T-helper 2 cell (primary cell): ENCODE data around the gene LCE2A.
"Not testable (repeated sequence)": the region's sequence is repeated elsewhere in the genome, so short reads cannot be mapped to it uniquely, and the experiment has no call there.

Source experiments
- DNase-seq, 5 experiments: peaks; one replicate each; pipeline versions ENCODE4 v3.0.0 to v3.0.0-alpha.2; 2012 to 2022
- total RNA-seq, 2 donors: gene quantifications; one replicate each; lab custom pipeline; 2026; lab: John Stamatoyannopoulos, UW

Gene LCE2A, protein sequence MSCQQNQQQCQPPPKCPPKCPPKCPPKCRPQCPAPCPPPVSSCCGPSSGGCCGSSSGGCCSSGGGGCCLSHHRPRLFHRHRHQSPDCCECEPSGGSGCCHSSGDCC
- 0 reads per million in 2 donors for total RNA-seq

DNA sequence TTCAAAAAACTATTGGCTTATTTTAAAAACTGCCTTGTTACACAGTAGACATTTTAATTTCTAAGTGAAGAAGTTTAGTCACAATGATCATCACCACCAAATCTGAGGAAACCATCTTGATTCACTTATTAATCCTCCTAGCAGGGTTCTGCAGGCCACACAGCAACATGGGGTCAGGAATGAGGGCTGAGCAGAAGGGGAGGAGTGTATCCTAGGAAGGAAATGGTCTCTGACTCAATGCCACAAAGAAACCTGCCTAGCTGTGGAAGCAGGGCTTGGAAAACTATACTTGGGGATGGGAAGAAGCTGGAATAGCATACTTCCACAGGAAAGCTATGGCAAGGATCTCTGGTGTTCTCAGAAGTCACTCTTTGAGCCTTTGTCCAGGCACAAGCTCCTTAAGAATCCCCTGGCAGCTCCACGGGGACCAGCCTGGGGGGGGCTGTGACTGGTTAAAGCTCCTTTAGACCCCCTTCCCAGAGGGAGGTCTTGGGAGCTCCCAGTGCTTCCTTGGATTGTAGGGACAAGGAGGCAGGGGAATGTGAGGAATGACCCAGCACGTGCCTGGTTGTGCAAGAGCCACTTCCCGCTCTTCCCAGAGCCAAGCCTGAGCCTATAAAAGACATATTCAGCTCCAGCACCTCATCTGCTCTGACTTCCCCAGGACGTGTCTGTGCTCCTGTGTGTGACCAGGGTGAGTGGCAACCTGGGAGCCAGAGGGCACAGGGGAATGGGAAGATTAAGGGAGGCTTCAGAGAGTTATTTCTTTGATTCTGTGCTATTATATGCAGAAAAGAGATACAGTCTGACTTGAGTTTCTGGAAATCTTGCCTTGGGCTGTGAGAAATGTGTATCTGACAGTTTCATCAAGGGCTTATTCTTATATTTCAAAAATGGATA is at the start of gene LCE2A:
LCE2A (plus strand) TSS at position 645 of the 900 bp plus-strand sequence. CDS start 557 bp downstream, outside the sequence.
- no peak for DNase-seq

DNA sequence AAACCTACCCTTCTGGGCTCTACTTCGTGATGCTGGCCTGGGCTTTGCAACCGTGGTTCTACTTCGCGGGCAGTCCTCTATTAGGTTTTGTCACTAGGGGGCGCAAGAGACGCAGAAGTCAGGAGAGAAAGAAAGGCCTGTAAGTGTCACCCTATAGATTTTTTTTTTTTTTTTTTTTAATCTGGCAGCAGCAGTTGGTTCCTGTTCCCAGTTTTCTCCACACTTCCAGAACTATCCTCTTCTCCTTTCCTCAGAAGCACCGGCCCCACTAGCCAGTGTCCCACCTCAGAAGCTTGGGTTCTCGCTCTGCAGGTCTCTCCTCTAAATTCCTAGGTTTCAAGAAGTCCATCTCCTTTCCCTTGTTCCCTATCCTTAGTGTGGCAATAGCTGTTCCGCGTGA is 44.0 kb upstream of the LCE2A start:
- peak in 1 of 5 experiments; percentile 58 for DNase-seq

DNA sequence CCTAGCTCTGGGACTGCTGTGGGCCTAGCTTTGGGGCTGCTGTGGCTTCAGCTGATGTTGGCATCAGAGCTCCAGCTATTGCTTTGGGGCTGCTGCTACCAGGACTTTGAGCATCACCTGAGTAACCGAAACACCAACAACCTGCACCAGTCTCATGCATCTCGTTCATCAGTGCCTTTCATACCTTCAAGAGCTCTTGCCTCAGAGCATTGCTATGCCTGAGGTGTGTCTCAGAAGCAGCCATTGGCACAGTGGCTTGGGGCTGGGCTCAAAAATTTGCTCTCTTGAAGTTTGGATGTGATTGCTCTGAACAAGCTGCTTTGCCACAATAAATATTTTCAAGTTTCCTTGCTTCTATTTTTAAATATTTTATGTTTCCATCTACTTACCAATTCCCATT is 41.7 kb upstream of the LCE2A start:
- no peak for DNase-seq

DNA sequence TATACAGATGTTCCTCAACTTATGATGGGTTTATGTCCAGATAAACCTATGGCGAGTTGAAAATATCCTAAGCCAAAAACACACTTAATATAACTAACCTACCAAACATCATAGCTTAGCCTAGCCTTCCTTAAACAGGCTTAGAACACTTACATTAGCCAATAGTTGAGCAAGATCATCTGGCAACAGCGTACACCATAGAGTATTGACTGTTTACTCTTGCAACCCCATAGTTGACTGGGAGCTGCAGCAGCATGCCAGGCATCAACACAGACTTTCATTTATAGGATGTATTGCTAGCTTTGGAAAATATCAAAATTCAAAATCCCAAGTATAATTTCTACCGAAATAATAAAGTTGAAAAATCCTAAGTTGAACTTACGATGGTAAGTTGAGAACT is 40.5 kb upstream of the LCE2A start:
- DNase-seq = no peak

DNA sequence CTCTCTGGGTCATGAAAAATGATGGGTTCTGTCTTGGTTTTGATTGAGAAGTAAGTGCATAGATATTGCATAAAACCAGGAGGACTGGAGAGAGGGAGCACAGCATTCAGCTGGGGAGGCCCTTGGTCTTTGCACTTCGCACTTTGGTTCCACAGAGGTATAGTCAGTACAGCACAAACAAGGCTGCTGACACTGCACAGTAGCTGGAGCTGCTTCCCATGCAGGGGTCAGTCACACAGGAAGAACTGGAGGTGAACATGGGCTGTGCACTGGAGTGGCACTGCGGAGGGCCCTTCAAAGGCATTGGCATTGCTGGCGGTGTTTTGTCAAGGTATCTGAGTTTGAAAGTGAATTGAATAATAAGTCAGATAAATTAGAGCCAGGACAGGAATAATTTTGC is 39.5 kb upstream of the LCE2A start:
- DNase-seq = no peak

DNA sequence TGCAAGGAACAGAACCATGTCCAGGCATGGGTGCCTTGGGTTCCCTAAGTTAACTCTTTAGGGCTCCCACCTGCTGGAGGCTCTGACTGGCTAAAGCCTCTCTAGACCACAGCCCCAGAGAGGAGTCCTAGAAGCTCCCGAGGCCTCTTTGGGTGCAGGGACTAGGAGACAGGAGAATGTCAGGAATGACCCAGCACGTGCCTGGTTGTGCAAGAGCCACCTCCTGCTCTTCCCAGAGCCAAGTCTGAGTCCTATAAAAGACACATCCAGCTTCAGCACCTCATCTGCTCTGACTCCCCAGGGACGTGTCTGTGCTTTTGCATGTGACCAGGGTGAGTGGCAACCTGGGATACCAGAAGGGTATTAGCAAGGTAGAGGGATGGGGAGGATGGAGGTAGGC is 35.0 kb upstream of the LCE2A start, which contains the start of gene LCE2D:
LCE2D (plus strand) TSS at position 283 of the 400 bp plus-strand sequence. CDS start 726 bp downstream, outside the sequence.
- DNase-seq = no peak

DNA sequence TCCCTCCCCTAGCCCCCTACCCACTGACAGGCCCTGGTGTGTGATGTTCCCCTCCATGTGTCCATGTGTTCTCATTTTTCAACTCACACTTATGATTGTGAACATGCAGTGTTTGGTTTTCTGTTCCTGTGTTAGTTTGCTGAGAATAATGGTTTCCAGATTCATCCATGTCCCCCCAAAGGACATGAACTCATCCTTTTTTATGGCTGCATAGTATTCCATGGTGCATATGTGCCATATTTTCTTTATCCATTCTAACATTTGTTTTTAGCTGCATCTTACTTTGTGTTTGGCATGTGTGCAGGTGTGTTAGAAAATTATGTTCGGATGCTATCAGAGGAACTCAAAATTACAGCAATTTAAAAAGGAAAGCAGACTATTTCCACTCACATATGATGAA is 32.0 kb upstream of the LCE2A start:
- DNase-seq = not testable (repeated sequence)

DNA sequence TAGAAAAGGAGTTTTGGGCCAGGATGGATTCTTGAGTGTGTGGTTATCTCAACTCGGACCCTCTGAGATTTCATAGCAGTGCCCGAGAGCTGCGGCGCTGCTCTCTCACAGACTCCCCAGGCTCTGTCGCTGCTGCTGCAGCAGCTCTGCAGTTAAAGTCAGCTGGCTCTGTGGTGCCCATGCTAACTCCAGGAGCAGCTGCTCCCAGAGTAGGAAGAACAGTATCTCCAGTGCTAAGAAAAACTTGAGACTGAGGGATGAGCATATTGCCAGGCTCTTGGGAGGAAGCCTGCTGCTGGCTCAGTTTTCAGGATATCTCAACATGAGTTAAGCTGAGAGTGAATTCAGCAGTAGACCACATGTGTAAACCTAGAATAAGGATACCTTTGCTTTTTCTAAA is 30.5 kb upstream of the LCE2A start:
- no peak for DNase-seq

DNA sequence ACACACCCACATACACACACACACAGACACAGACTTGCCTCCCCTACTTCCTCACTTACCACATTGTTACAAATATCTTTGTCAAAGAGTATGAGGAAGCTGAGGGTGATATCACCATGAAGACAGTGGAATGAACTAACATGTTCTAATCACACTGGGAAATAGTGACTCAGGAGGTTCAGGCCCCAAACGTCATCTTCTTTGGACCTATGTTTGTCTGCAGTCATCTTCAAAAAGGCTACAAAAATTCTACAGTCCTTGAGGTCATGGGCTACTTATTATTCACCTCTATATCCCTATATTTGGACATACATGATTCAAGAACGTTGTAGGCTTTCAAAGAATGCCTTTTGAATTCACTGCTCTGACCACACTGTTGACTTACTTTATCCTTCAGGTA is 25.1 kb upstream of the LCE2A start:
- no peak for DNase-seq

DNA sequence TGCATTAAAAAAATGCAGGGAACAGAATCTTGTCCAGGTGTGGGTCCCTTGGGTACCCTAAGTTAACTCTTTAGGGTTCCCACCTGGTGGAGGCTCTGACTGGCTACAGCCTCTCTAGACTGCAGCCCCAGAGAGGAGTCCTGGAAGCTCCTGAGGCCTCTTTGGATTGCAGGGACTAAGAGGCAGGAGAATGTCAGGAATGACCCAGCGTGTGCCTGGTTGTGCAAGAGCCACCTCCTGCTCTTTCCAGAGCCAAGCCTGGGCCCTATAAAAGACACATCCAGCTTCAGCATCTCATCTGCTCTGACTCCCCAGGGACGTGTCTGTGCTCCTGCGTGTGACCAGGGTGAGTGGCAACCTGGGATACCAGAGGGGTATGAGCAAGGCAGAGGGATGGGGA is 23.2 kb upstream of the LCE2A start, which contains the start of gene LCE2C:
LCE2C (plus strand) TSS at position 297 of the 400 bp plus-strand sequence. CDS start 737 bp downstream, outside the sequence.
- not testable (repeated sequence) for DNase-seq

DNA sequence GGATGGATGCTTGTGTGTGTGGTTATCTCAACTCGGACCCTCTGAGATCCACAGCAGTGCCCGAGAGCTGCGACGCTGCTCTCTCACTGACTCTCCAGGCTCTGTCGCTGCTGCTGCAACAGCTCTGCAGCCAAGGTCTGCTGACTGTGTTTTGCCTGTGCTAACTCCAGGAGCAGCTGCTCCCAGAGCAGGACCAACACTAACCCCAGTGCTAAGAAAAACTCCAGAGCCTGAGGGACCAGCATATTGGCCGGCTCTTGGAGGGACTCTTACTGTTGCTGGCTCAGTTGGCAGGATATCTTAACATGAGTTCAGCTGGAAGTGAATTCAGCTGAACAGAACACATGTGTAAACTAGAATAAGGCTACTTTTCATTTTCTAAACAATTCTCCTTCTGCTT is 18.7 kb upstream of the LCE2A start:
- DNase-seq = no peak

DNA sequence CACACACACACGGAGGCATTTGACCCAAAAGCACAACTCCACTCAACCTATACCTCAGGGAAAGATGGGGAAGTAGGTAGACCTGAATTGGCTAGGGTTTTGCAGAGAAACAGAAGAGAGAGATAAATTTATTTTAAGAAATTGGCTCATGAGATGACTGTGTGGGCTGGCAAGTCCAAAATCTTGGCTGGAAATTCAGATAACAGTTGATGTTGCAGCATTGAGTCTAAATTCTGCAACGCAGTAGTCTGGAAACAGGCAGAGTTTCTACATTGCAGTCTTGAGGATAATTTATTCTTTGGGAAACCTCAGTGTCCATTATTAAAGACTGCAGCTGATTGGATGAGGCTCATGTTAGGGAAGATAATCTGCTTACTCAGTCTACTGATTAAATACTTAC is 16.5 kb upstream of the LCE2A start:
- no peak for DNase-seq

DNA sequence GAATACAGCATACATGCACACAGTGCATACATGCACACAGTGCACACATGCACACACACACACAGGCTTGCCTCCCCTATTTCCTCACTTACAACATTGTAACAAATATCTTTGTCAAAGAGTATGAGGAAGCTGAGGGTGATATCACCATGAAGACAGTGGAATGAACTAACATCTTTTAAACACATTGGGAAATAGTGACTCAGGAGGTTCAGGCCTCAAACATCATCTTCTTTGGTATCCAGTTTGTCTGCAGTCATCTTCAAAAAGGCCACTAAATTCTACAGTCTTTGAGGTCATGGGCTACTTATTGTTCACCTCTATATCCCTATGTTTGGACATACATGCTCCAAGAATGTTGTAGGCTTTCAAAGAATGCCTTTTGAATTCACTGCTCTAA is 14.3 kb upstream of the LCE2A start:
- DNase-seq = no peak

DNA sequence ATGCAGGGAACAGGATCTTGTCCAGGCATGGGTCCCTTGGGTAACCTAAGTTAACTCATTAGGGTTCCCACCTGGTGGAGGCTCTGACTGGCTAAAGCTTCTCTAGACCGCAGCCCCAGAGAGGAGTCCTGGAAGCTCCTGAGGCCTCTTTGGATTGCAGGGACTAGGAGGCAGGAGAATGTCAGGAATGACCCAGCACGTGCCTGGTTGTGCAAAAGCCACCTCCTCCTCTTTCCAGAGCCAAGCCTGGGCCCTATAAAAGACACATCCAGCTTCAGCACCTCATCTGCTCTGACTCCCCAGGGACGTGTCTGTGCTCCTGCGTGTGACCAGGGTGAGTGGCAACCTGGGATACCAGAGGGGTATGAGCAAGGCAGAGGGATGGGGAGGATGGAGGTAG is 12.3 kb upstream of the LCE2A start, which contains the start of gene LCE2B:
LCE2B (plus strand) TSS at position 301 of the 400 bp plus-strand sequence. CDS start 721 bp downstream, outside the sequence.
- DNase-seq = not testable (repeated sequence)

DNA sequence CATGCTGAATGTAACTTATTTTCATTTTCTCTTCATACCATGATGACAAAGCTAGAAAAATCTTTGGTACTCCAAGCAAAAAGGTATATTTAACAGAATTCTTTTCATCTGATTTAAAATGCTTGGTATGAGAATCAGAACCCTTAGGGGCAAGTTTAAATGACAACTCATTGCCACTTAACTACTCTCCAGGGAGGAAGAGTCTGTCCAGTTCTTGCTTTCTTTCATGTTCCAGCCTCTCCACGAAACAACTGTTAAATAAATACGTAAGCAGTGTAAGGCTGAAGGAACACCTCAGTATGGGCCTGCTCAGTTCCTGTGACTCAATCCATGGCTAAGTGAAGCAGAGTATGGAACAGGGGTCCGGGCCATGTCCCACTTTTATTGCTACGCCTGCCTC is 1.6 kb downstream of the LCE2A start:
- no peak for DNase-seq

DNA sequence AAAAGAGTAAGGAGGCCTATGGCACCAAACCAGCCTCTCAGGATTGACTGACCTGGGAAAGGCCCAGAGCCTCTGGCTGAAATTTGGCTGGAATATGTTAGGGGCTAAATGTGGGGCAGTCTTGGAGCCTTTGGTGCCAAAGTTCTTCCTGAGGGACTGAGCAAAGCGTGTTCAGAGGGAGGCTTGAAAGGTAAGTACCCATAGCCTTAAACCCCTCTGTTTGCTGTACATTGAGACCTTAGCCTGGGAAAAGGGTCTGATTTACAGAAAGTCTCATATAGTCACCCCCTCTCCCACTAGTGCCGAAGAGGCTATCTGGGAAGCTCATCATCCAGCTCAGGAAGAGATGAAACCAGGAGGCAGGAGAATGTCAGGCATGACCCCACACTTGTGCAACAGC is 9.7 kb downstream of the LCE2A start, which contains the start of gene LCE4A:
LCE4A (plus strand) TSS at position 301 of the 400 bp plus-strand sequence. CDS start 916 bp downstream, outside the sequence.
- DNase-seq = no peak

DNA sequence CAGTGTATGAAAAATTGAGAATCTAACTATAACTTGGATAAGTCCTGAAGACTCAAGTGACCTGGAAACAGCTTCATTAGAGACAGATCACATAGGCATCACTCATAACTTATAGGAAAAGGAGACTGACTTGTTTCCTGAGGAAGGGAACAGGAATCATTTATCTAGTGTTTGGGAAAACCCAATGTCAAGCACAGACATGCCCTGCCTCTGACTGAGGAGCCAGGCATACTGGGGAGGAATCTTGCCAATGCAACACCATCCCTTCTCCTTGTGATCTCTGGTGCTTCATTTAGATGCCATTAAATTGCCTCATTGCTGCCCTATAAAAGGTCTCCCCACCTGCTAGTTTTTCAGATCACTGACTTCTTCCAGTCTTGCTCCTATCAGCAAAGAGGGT is 20.1 kb downstream of the LCE2A start:
- DNase-seq = no peak

DNA sequence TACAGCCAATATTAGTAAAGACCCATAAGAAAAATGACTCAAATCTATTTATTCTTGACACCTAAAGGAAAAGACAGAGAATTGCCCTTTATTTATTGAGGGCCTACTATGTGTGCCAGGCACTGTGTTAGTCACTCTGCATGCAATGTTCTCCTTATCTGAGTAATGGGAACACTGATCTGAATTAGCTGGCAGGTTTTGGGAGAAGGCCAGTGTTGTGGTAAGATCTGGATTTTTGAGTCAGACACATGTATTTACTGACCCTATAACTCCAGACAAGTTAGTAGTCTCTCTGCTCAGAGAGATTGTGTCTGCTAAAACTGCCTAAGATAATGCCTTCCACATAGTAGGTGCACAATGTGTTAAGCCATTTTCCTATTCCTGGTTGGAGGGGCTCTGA is 27.1 kb downstream of the LCE2A start:
- DNase-seq = no peak

DNA sequence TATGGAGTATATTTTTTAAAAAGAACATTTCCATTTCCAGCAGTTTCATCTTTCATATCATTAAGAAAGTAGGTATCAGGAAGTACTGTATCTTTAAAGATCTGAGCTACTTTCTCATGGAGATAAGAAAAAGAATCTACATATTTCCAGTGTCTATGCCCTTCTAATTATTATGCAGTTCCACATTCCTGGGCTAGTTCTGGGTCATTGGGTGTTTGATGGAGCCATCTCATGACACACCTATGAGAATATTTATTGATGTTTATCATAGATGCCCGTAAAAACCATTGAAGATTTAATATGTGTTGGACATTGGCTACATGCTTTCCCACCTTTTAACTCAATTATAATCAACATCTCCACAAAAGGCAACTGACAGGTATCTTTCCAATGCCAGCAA is 30.8 kb downstream of the LCE2A start:
- DNase-seq = no peak

DNA sequence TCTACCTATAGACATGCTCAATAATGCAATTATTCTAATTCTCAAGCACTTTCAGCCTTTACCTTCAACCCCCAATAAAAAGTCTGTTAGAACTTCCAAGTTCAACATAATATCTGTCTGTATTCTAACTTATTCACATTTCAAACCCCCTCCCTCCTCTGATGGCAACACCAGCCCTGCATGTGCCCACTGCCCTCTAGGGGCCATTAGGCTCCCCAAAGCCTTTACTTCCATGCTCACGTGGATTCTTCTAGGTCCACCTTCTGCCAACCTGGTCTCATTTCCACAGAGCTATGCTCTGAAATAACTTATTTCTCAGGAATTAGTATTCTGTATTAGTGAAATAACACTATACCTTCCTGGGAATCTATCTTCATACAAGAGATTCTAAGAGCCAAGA is 37.5 kb downstream of the LCE2A start:
- DNase-seq = no peak

DNA sequence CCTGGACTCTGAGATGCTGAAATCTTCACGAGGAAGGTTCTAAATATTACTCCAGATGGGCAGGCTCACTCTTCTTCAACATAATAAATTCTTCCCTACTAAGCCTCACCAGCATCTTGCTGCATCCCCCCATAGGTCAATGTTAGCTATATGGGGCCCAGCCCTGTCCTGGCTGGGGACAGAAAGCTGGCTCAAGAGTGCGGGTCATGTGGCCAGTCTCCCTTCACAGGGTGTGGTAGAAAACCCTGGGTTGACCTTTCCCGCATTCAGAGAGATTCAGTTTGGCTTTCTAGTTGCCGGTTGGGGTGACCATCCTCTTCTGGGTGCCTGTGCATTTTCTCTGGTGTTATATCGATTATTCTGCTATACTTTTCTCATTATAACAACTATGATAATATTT is 39.9 kb downstream of the LCE2A start:
- no peak for DNase-seq

DNA sequence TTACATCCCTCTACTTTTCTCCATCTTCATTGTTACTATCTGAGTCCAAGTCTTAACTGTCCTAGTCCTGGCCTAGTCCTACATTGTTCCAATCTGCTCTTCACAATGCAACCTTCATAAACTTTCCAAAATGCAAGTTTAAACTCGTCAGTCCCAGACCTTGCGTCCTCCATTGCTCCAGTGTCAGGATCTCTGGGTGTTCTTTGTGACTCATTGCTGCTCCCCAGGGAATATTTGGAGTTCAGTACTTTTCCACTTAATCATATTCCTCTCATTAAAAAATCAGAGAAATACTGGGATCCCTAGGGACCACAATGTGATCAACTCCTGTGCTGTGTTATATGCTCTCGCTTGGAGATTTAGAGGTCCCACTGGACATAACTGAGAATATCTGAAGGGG is 41.7 kb downstream of the LCE2A start:
- DNase-seq = no peak

DNA sequence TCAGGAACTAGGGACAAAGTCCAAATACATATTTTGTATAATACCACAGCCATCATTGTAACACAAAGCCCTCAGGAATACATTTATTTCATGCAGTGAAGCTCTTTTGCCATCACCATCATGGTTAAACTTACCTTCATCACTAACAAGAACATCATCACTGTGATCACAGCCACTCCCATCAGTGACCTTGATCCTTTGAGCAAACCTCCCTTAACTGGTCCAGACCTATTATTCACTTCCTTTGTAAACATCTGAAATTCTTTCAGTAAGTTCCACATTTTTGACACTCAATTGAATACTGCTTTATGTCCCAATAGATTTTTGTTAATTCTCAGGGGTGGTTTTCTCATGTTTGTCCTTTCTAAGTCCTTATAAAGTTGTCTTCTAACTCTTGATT is 43.5 kb downstream of the LCE2A start:
- DNase-seq = no peak
